SK-N-SH (cell line): ENCODE data around the gene MLC1. TPM values are rescaled to one million over a fixed set of nuclear protein-coding genes. Genes with fewer than 3 reads are reported as not detected.

Experiments used
- CTCF ChIA-PET: fragments of 300-600, 350-600 bp; formaldehyde crosslinking; extraction: SDS; loops from one replicate; lab custom pipeline; 2021; lab: Yijun Ruan, JAX
- POLR2A ChIA-PET: fragments of 350-600 bp; sonication (Branson Sonifier 250); formaldehyde crosslinking; extraction: SDS; loops from one replicate; lab custom pipeline; 2020; ENCODE audit warnings: antibody characterized with exemption, inconsistent platforms; lab: Yijun Ruan, JAX
- DNase-seq: peaks from one replicate; pipeline ENCODE4 v3.0.0; 2012
- H2AFZ ChIP-seq: fragments of 200-600 bp; sonication (generic); 2 replicates; pipeline ENCODE4 v1.8.1; 2016; ENCODE audit warnings: antibody characterized with exemption, mild to moderate bottlenecking, low read depth
- H3F3A ChIP-seq: fragments of 200-600 bp; sonication (generic); replicated peaks from 2 replicates; pipeline ENCODE3; 2016; ENCODE audit warnings: antibody characterized with exemption, mild to moderate bottlenecking; ENCODE audit not compliant: insufficient read depth
- H3K27ac ChIP-seq, 2 experiments: fragments of 200-500 bp in 1 of 2; fragments of 200-600 bp in 1 of 2; sonication (Bioruptor generic) in 1 of 2; sonication (generic), shearing (Covaris generic) in 1 of 2; 2 replicates each; pipeline versions ENCODE4 v1.5.1 to v1.6.1; 2014 to 2016; ENCODE audit warnings: low read depth in 2 of 2, inconsistent platforms in 1 of 2, low read length in 1 of 2, mild to moderate bottlenecking in 1 of 2, mixed read lengths in 1 of 2
- H3K27me3 ChIP-seq: fragments of 200-600 bp; sonication (generic), shearing (Covaris generic); 2 replicates; pipeline ENCODE4 v1.6.1; 2016; ENCODE audit warnings: mixed run types; ENCODE audit not compliant: insufficient read depth
- H3K36me3 ChIP-seq, 2 experiments: fragments of 200-500 bp in 1 of 2; fragments of 200-600 bp in 1 of 2; sonication (Bioruptor generic) in 1 of 2; sonication (generic) in 1 of 2; replicated peaks in 1 of 2; 2 replicates each; pipeline versions ENCODE3 to v1.5.1; 2014 to 2016; ENCODE audit warnings: low read length in 1 of 2, mild to moderate bottlenecking in 1 of 2; ENCODE audit not compliant: insufficient read depth in 2 of 2, control insufficient read depth in 1 of 2
- H3K4me1 ChIP-seq, 2 experiments: fragments of 200-500 bp in 1 of 2; fragments of 200-600 bp in 1 of 2; sonication (Bioruptor generic) in 1 of 2; sonication (generic), shearing (Covaris generic) in 1 of 2; 2 replicates each; pipeline versions ENCODE4 v1.5.1 to v1.6.1; 2014 to 2016; ENCODE audit warnings: low read depth in 1 of 2, low read length in 1 of 2, mixed run types in 1 of 2; ENCODE audit not compliant: insufficient read depth in 2 of 2, control insufficient read depth in 1 of 2
- H3K4me2 ChIP-seq: fragments of 200-600 bp; sonication (generic), shearing (Covaris generic); 2 replicates; pipeline ENCODE4 v1.6.1; 2017; ENCODE audit warnings: mixed run types
- H3K4me3 ChIP-seq, 2 experiments: fragments of 200-500 bp in 1 of 2; fragments of 200-600 bp in 1 of 2; sonication (Bioruptor generic) in 1 of 2; sonication (generic), shearing (Covaris generic) in 1 of 2; 2 replicates each; pipeline versions ENCODE4 v1.5.1 to v1.8.1; 2014 to 2016; ENCODE audit warnings: low read depth in 2 of 2, inconsistent platforms in 1 of 2, low read length in 1 of 2, mild to moderate bottlenecking in 1 of 2, mixed read lengths in 1 of 2, moderate library complexity in 1 of 2
- H3K79me2 ChIP-seq: fragments of 200-600 bp; sonication (generic); 2 replicates; pipeline ENCODE4 v1.8.1; 2017; ENCODE audit warnings: mild to moderate bottlenecking; ENCODE audit not compliant: insufficient read depth
- H3K9ac ChIP-seq: fragments of 200-600 bp; sonication (generic); 2 replicates; pipeline ENCODE4 v1.6.1; 2017; ENCODE audit warnings: mixed run types
- H3K9me2 ChIP-seq: fragments of 200-600 bp; sonication (generic); 2 replicates; pipeline ENCODE4 v1.6.1; 2017; ENCODE audit warnings: mixed run types
- H3K9me3 ChIP-seq: fragments of 200-600 bp; sonication (generic); 2 replicates; pipeline ENCODE4 v1.6.1; 2017; ENCODE audit warnings: mixed run types, mild to moderate bottlenecking, moderate library complexity
- H4K20me1 ChIP-seq: fragments of 200-600 bp; sonication (generic); 2 replicates; pipeline ENCODE4 v1.6.1; 2017; ENCODE audit warnings: mild to moderate bottlenecking, mixed run types; ENCODE audit not compliant: insufficient read depth
- CHD2 ChIP-seq: fragments of 150-350 bp; IDR thresholded peaks from 2 replicates; pipeline ENCODE4 v1.6.1; 2018; ENCODE audit warnings: low read length; ENCODE audit not compliant: partially characterized antibody
- EP300 ChIP-seq, 2 experiments: IDR thresholded peaks; 2 replicates each; pipeline versions ENCODE4 v1.4.0 to v1.6.1; 2012; ENCODE audit warnings: borderline replicate concordance in 1 of 2, low read depth in 1 of 2, low read length in 1 of 2
- FOSL2 ChIP-seq: IDR thresholded peaks from 2 replicates; pipeline ENCODE4 v1.4.0; 2012; ENCODE audit warnings: low read depth, mild to moderate bottlenecking, moderate library complexity, borderline replicate concordance
- FOXJ3 ChIP-seq: sonication (generic); formaldehyde crosslinking; IDR thresholded peaks from 2 replicates; pipeline ENCODE4 v1.5.1; 2020; ENCODE audit warnings: mild to moderate bottlenecking, missing genetic modification reagents
- FOXM1 ChIP-seq: IDR thresholded peaks from 2 replicates; pipeline ENCODE4 v1.4.0; 2012; ENCODE audit warnings: low read depth, mild to moderate bottlenecking
- MEF2A ChIP-seq: IDR thresholded peaks from 2 replicates; pipeline ENCODE4 v1.4.0; 2012; ENCODE audit warnings: low read depth, borderline replicate concordance
- MXI1 ChIP-seq: IDR thresholded peaks from 2 replicates; pipeline ENCODE4 v1.6.1; 2012; ENCODE audit warnings: mild to moderate bottlenecking, low read depth, low read length, improper control_type of control experiment
- NFIC ChIP-seq: IDR thresholded peaks from 2 replicates; pipeline ENCODE4 v1.4.0; 2012; ENCODE audit warnings: borderline replicate concordance
- NRF1 ChIP-seq: IDR thresholded peaks from 2 replicates; pipeline ENCODE4 v1.6.1; 2012; ENCODE audit warnings: low read depth, mild to moderate bottlenecking, low read length
- PBX3 ChIP-seq: IDR thresholded peaks from 2 replicates; pipeline ENCODE4; 2012
- POLR2AphosphoS5 ChIP-seq: IDR thresholded peaks from 2 replicates; pipeline ENCODE4 v1.6.1; 2012; ENCODE audit warnings: low read depth, low read length
- RCOR1 ChIP-seq: fragments of 150-350 bp; IDR thresholded peaks from 2 replicates; pipeline ENCODE4 v1.6.1; 2017; ENCODE audit warnings: antibody characterized with exemption, low read length
- REST ChIP-seq: IDR thresholded peaks from 2 replicates; pipeline ENCODE4 v1.6.1; 2012; ENCODE audit warnings: mild to moderate bottlenecking, low read depth, low read length, moderate library complexity
- RFX5 ChIP-seq: IDR thresholded peaks from 2 replicates; pipeline ENCODE4 v1.6.1; 2012; ENCODE audit warnings: mild to moderate bottlenecking, improper control_type of control experiment, low read length
- TAF1 ChIP-seq: IDR thresholded peaks from 2 replicates; pipeline ENCODE4 v1.6.1; 2012; ENCODE audit warnings: low read depth, mild to moderate bottlenecking, low read length, moderate library complexity, borderline replicate concordance
- TCF12 ChIP-seq: IDR thresholded peaks from 2 replicates; pipeline ENCODE4 v1.4.0; 2012
- TEAD4 ChIP-seq: IDR thresholded peaks from 2 replicates; pipeline ENCODE4 v1.4.0; 2012; ENCODE audit warnings: mild to moderate bottlenecking, borderline replicate concordance; ENCODE audit not compliant: insufficient read depth
- USF2 ChIP-seq: fragments of 150-350 bp; IDR thresholded peaks from 2 replicates; pipeline ENCODE4 v1.6.1; 2017; ENCODE audit warnings: antibody characterized with exemption, low read length, low read depth, borderline replicate concordance
- ZBTB33 ChIP-seq: IDR thresholded peaks from 2 replicates; pipeline ENCODE4 v1.4.0; 2012; ENCODE audit warnings: low read depth, borderline replicate concordance
- WGBS: methylation state at CpG from one replicate; pipeline ENCODE4 v1.1.6; 2017; ENCODE audit warnings: low lambda C conversion rate; 5-methylcytosine and 5-hydroxymethylcytosine counted together
- polyA plus RNA-seq, 3 experiments: library from polyadenylated mRNA; depleted of rRNA; stranded (reverse); fragments of >200 nt; gene quantifications; 2 replicates each; pipeline ENCODE4 v1.2.3, GENCODE V29; 2012

MLC1 gene
- polyA plus RNA-seq, 1 of the 3 experiments (the other 2 are of a cell fraction): not detected

GRCh38 chr22:50057278-50058060, 27.8 kb downstream of the MLC1 start:
- ChIA-PET POLR2A (no interaction called here), CTCF (interaction anchor here (0.7 to 1.8 kb wide), 2 partner anchors 27 to 106 kb away, joined by 3 to 8 read pairs; no protein-coding TSS in a partner anchor)
- H2AFZ ChIP-seq: no peak overlapping the region
- WGBS: 86% methylated on average over 14 of the region's 14 CpGs
- H3K79me2 ChIP-seq: no peaks in the 10 kb centered on the region
- H4K20me1 ChIP-seq: no peaks in the 10 kb centered on the region
- H3K4me1 ChIP-seq: no peaks in the 10 kb centered on the region; a peak in 1 of 4 replicates
- no peak overlapping the region for H3K4me3 ChIP-seq
- DNase-seq: no peak
- no peak overlapping the region for H3K27ac ChIP-seq
- H3K4me2 ChIP-seq: no peak overlapping the region
- H3K9me2 ChIP-seq: no peaks in the 10 kb centered on the region
- TF ChIP-seq TCF12 (no peak), FOXJ3 (CRISPR knock-in tag) (no peak), NFIC (no peak), TEAD4 (no peak), NRF1 (no peak), CHD2 (no peak), ZBTB33 (no peak), RCOR1 (no peak), RFX5 (no peak), EP300 (IDR thresholded peaks at IDR 0.05; ENCODE audit: borderline replicate concordance in 1 of 2, low read depth in 1 of 2, low read length in 1 of 2) (no peak), USF2 (no peak), FOXM1 (no peak), PBX3 (no peak), MEF2A (no peak), TAF1 (no peak), MXI1 (no peak), POLR2AphosphoS5 (no peak), REST (no peak), FOSL2 (no peak)
- H3K9me3 ChIP-seq: no peaks in the 10 kb centered on the region
- no peaks in the 10 kb centered on the region for H3F3A ChIP-seq
- no peaks in the 10 kb centered on the region for H3K36me3 ChIP-seq
- H3K27me3 ChIP-seq: peaks cover 15% of the 10 kb centered on the region
- no peak overlapping the region for H3K9ac ChIP-seq
